GM23338 (cell line): ENCODE measurements around the gene GPR146. TPM values are rescaled to one million over a fixed set of nuclear protein-coding genes. Genes with fewer than 3 reads are reported as not detected.

Source experiments
- ATAC-seq: fragments of 200-7000 bp; cut with Tn5 transposase; 3 replicates; pipeline ENCODE4 v1.9.1; 2020
- DNase-seq: peaks from one replicate; pipeline ENCODE4 v3.0.0-alpha.2; 2015; ENCODE audit warnings: low spot score
- H2AFZ ChIP-seq: fragments of 200-600 bp; sonication (generic); 2 replicates; pipeline ENCODE4 v1.8.0; 2016; ENCODE audit warnings: antibody characterized with exemption, mild to moderate bottlenecking, moderate library complexity
- H3F3A ChIP-seq: fragments of 200-600 bp; sonication (generic); replicated peaks from 2 replicates; pipeline ENCODE4 v1.8.0; 2017; ENCODE audit warnings: antibody characterized with exemption, mixed run types, low read depth
- H3K27ac ChIP-seq: fragments of 200-600 bp; sonication (generic); 2 replicates; pipeline ENCODE4 v1.6.1; 2016; ENCODE audit warnings: low read depth
- H3K27me3 ChIP-seq: fragments of 200-600 bp; sonication (generic); 2 replicates; pipeline ENCODE4 v1.8.0; 2016; ENCODE audit warnings: mild to moderate bottlenecking, mixed run types, moderate library complexity; ENCODE audit not compliant: insufficient read depth
- H3K36me3 ChIP-seq: fragments of 200-600 bp; sonication (generic); 2 replicates; pipeline ENCODE4 v1.8.0; 2016; ENCODE audit warnings: mild to moderate bottlenecking; ENCODE audit not compliant: insufficient read depth
- H3K4me1 ChIP-seq: fragments of 200-600 bp; sonication (generic); 2 replicates; pipeline ENCODE4 v1.8.0; 2016; ENCODE audit warnings: mild to moderate bottlenecking, moderate library complexity; ENCODE audit not compliant: insufficient read depth
- H3K4me2 ChIP-seq: fragments of 200-600 bp; sonication (generic); 2 replicates; pipeline ENCODE4 v1.7.1; 2017; ENCODE audit warnings: mixed run types
- H3K4me3 ChIP-seq: fragments of 200-600 bp; sonication (generic); 2 replicates; pipeline ENCODE4 v1.6.1; 2016; ENCODE audit warnings: mixed run types
- H3K79me2 ChIP-seq: fragments of 200-600 bp; sonication (generic); replicated peaks from 2 replicates; pipeline ENCODE4 v1.8.0; 2017; ENCODE audit warnings: mild to moderate bottlenecking; ENCODE audit not compliant: insufficient read depth
- H3K9me2 ChIP-seq: fragments of 200-600 bp; sonication (generic); 2 replicates; pipeline ENCODE4 v1.8.0; 2017; ENCODE audit not compliant: insufficient read depth
- H4K20me1 ChIP-seq: fragments of 200-600 bp; sonication (generic); replicated peaks from 2 replicates; pipeline ENCODE4 v1.8.0; 2017; ENCODE audit warnings: mild to moderate bottlenecking; ENCODE audit not compliant: insufficient read depth
- H3K27ac Mint-ChIP-seq: 2 replicates; pipeline ENCODE4 v1.8.0; 2020; ENCODE audit warnings: inconsistent platforms, mild to moderate bottlenecking, moderate library complexity, mixed read lengths
- H3K27me3 Mint-ChIP-seq: 3 replicates; pipeline ENCODE4 v1.8.0; 2022; ENCODE audit warnings: low read depth, mild to moderate bottlenecking, moderate library complexity, mixed read lengths, inconsistent platforms; ENCODE audit not compliant: insufficient read depth, poor library complexity
- H3K36me3 Mint-ChIP-seq: 3 replicates; pipeline ENCODE4 v1.8.0; 2021; ENCODE audit warnings: low read depth, mild to moderate bottlenecking, inconsistent platforms, moderate library complexity, mixed read lengths
- H3K4me1 Mint-ChIP-seq: 3 replicates; pipeline ENCODE4 v1.8.0; 2020; ENCODE audit warnings: mild to moderate bottlenecking, inconsistent platforms, mixed read lengths
- H3K4me3 Mint-ChIP-seq: 3 replicates; pipeline ENCODE4 v1.8.0; 2021; ENCODE audit warnings: moderate library complexity, mild to moderate bottlenecking, inconsistent platforms, mixed read lengths
- H3K9me3 Mint-ChIP-seq: 3 replicates; pipeline ENCODE4 v1.8.0; 2020; ENCODE audit warnings: moderate library complexity, mild to moderate bottlenecking, inconsistent platforms, mixed read lengths
- CREB1 ChIP-seq: fragments of 250-450 bp; sonication (Bioruptor Pico); IDR thresholded peaks from 2 replicates; pipeline ENCODE4 v1.5.0; 2020; ENCODE audit warnings: low read depth, mild to moderate bottlenecking, moderate library complexity
- CTCF ChIP-seq, 2 experiments: fragments of 200-600 bp in 1 of 2; sonication (generic) in 1 of 2; conservative IDR thresholded peaks; 2 replicates each; pipeline versions ENCODE4 v1.5.1 to v1.6.1; 2016 to 2017; ENCODE audit warnings: antibody characterized with exemption in 2 of 2, low read depth in 2 of 2, mild to moderate bottlenecking in 2 of 2, moderate library complexity in 1 of 2
- ETS1 ChIP-seq: IDR thresholded peaks from 2 replicates; pipeline ENCODE4 v1.6.1; 2016; ENCODE audit warnings: antibody characterized with exemption
- EZH2 ChIP-seq: fragments of 200-600 bp; sonication (generic); IDR thresholded peaks from one replicate; pipeline ENCODE4 v1.8.0; 2017; ENCODE audit warnings: antibody characterized with exemption, mild to moderate bottlenecking, low read depth; ENCODE audit not compliant: unreplicated experiment
- EZH2phosphoT487 ChIP-seq: fragments of 200-600 bp; sonication (generic); IDR thresholded peaks from one replicate; pipeline ENCODE4 v1.8.1; 2018; ENCODE audit warnings: antibody characterized with exemption; ENCODE audit not compliant: unreplicated experiment
- JUNB ChIP-seq: IDR thresholded peaks from one replicate; pipeline ENCODE4 v1.6.1; 2016; ENCODE audit warnings: antibody characterized with exemption; ENCODE audit not compliant: unreplicated experiment
- NANOG ChIP-seq: IDR thresholded peaks from 2 replicates; pipeline ENCODE4 v1.6.1; 2016; ENCODE audit warnings: antibody characterized with exemption, borderline replicate concordance
- POLR2AphosphoS5 ChIP-seq: IDR thresholded peaks from 2 replicates; pipeline ENCODE4 v1.6.1; 2016; ENCODE audit warnings: antibody characterized with exemption, low read depth
- REST ChIP-seq: IDR thresholded peaks from one replicate; pipeline ENCODE4 v1.6.1; 2018; ENCODE audit warnings: antibody characterized with exemption; ENCODE audit not compliant: unreplicated experiment
- STAT1 ChIP-seq: IDR thresholded peaks from one replicate; pipeline ENCODE4 v1.6.1; 2016; ENCODE audit warnings: antibody characterized with exemption; ENCODE audit not compliant: unreplicated experiment
- ZNF114 ChIP-seq: fragments of 250-450 bp; sonication (Bioruptor Pico); IDR thresholded peaks from 2 replicates; pipeline ENCODE4 v1.5.0; 2020; ENCODE audit warnings: mild to moderate bottlenecking, moderate library complexity
- ZNF331 ChIP-seq: fragments of 250-450 bp; sonication (Bioruptor Pico); IDR thresholded peaks from 2 replicates; pipeline ENCODE4 v1.5.0; 2020; ENCODE audit warnings: low read depth, mild to moderate bottlenecking, moderate library complexity
- ZNF462 ChIP-seq: fragments of 250-450 bp; sonication (Bioruptor Pico); IDR thresholded peaks from 2 replicates; pipeline ENCODE4 v1.5.0; 2020; ENCODE audit warnings: mild to moderate bottlenecking, moderate library complexity
- polyA plus RNA-seq: library from polyadenylated mRNA; unstranded; fragments of >200 nt; fragmentation: Nextera tagmentation; extraction: Ambion mirVana; gene quantifications from 2 replicates; pipeline ENCODE4 v1.2.1, GENCODE V29; 2016
- total RNA-seq: library from RNA; depleted of rRNA; stranded (reverse); fragments of >200 nt; shearing (Covaris generic); gene quantifications from 2 replicates; pipeline ENCODE4 v1.2.3, GENCODE V29; 2014

The GPR146 gene
- total and polyA plus RNA-seq, 2 experiments from 2014 or later = 0.28 to 0.37 TPM

- Mint-ChIP-seq H3K9me3 (no peaks in the 10 kb centered on the region), H3K27ac (no peak overlapping the region), H3K27me3 (peaks cover 2% of the 10 kb centered on the region), H3K4me1 (no peaks in the 10 kb centered on the region; the same call in 2 of the 3 replicates), H3K4me3 (no peak overlapping the region), H3K36me3 (no peaks in the 10 kb centered on the region; the same call in 2 of the 3 replicates)
- no peak overlapping the region for H2AFZ ChIP-seq
- no peak overlapping the region for H3K27ac ChIP-seq
- peaks cover 67% of the 10 kb centered on the region for H3K79me2 ChIP-seq
- no peaks in the 10 kb centered on the region for H3K4me1 ChIP-seq
- H3K36me3 ChIP-seq = no peaks in the 10 kb centered on the region
- H3K9me2 ChIP-seq = no peaks in the 10 kb centered on the region
- DNase-seq (no peak), ATAC-seq (no peak)
- H3K4me3 ChIP-seq = no peak overlapping the region
- H4K20me1 ChIP-seq = no peaks in the 10 kb centered on the region; the same call in none of the 2 replicates
- H3F3A ChIP-seq = no peaks in the 10 kb centered on the region
- no peak for TF ChIP-seq CTCF (conservative IDR thresholded peaks at IDR 0.05; ENCODE audit: low read depth in 2 of 2)
- no peak for TF ChIP-seq POLR2AphosphoS5
- no peak for TF ChIP-seq REST
- TF ChIP-seq EZH2phosphoT487 = no peak
- TF ChIP-seq ZNF331 (CRISPR knock-in tag) = no peak
- no peak for TF ChIP-seq ZNF462 (CRISPR knock-in tag)
- TF ChIP-seq CREB1 (CRISPR knock-in tag) = no peak
- TF ChIP-seq STAT1 = no peak
- TF ChIP-seq ETS1 = no peak
- no peak for TF ChIP-seq EZH2
- TF ChIP-seq ZNF114 (CRISPR knock-in tag) = no peak
- no peak for TF ChIP-seq JUNB
- TF ChIP-seq NANOG = no peak
- no peak overlapping the region for H3K4me2 ChIP-seq
- H3K27me3 ChIP-seq = no peaks in the 10 kb centered on the region
These were observed 64.0 kb downstream of the GPR146 start for GRCh38 chr7:1108264-1108920.
